NT2/D1 (cell line): Measurements from ENCODE around the gene OPRL1.

ENCODE experiments used
- SUZ12 ChIP-seq: IDR thresholded peaks from 2 replicates; pipeline ENCODE4 v1.6.1; 2011; ENCODE audit not compliant: insufficient read length, insufficient read depth; ENCODE audit errors: extremely low read depth
- ZNF274 ChIP-seq: IDR thresholded peaks from 2 replicates; pipeline ENCODE4 v1.6.1; 2011; ENCODE audit warnings: mild to moderate bottlenecking, low read depth, low read length

DNA sequence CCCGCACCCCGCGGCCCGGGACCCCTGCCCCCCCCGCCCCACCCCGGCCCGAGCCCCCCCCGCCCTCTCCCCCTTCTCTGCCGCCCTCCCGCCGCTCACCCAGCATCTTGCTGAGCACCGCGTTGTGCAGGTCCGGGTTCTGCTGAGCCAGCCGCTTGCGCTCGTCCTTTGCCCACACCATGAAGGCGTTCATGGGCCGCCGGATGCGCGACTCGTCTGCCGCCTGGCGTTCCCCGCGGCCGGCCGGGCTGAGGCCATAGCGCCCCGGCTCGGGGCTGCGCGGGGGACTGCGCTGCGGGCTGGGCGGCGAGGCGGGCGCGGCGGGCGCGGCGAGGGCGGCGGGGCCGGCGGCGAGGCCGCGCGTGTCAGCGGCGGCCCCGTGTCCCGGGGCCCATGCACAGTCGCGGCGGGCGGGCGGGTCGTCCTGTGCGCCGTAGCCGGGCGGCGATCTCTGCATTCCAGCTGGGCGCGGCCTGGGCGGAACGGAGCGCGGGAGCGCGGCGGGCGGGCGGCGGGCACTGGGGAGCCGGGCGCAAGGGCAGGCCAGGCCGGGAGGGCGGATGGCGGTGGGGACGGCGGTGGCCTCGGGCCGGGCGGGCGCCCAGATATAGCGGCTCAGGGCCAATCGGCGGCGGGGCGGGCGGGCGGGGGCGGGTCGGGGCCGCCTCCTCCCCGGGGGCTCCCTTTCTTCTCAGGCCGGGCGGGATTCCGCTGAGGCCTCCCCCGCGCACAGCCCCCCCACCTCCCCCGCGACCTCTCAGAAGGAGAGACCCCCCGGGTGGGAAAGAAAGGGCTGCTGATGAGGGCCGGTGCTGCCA lies 30.6 kb upstream of the OPRL1 start, which contains the start of gene SOX18:
- TF ChIP-seq SUZ12: no peak
- no peak for TF ChIP-seq ZNF274
